Measurements from ENCODE around the gene ELOB.

DNA sequence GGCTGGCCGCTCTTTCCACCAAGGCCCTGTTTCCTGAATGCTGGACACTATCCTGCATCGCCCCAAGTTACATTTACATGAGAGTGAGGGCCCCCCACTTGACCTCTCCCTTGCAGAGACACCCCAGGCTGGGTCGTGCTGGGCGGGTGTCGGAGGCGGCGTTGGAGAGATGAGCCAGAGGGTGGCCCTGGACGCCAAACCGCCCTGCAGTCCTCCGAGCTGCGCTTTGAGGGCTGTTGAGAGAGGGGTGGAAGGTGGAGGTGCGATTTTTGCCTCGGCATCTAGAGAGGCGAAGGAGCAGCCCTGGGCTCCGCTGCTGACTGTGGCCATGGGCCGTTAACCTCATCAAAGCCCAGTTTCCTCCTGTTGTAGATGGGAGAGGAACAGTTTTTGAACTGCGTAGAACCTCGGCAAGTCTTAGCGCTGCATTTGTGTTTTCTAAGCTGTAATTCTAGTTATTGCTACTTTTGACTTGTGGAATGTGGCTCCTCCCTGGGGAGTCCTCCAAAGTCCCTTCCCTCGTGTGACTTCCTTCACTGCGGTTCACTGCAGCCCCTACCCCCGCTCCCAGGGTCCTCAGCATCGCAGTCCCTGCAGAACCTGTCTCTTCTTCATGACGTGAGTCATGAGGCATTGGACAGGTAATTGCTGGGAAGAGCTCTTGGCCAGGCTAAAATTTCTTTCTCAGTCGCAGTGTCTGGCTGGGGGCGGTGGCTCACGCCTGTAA is 986 bp upstream of the ELOB start:
- TF ChIP-seq TCF12 (IDR thresholded peaks at IDR 0.05): no peak
- TF ChIP-seq TCF12 (CRISPR knock-in tag; IDR thresholded peaks at IDR 0.05): no peak
- no peak for TF ChIP-seq ZNF274 (CRISPR knock-in tag; IDR thresholded peaks at IDR 0.05)
- TF ChIP-seq, protein P1, sequence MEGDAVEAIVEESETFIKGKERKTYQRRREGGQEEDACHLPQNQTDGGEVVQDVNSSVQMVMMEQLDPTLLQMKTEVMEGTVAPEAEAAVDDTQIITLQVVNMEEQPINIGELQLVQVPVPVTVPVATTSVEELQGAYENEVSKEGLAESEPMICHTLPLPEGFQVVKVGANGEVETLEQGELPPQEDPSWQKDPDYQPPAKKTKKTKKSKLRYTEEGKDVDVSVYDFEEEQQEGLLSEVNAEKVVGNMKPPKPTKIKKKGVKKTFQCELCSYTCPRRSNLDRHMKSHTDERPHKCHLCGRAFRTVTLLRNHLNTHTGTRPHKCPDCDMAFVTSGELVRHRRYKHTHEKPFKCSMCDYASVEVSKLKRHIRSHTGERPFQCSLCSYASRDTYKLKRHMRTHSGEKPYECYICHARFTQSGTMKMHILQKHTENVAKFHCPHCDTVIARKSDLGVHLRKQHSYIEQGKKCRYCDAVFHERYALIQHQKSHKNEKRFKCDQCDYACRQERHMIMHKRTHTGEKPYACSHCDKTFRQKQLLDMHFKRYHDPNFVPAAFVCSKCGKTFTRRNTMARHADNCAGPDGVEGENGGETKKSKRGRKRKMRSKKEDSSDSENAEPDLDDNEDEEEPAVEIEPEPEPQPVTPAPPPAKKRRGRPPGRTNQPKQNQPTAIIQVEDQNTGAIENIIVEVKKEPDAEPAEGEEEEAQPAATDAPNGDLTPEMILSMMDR (CRISPR knock-in tag; IDR thresholded peaks at IDR 0.05): no peak
- TF ChIP-seq, protein P2, sequence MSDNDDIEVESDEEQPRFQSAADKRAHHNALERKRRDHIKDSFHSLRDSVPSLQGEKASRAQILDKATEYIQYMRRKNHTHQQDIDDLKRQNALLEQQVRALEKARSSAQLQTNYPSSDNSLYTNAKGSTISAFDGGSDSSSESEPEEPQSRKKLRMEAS (IDR thresholded peaks at IDR 0.05): no peak
- TF ChIP-seq FOXM1 (CRISPR knock-in tag; IDR thresholded peaks at IDR 0.05): no peak
- peak; percentile 66 for TF ChIP-seq RBM22 (optimal IDR thresholded peaks at IDR 0.05; ENCODE audit: low read length)
- no peak for TF ChIP-seq KLF16 (CRISPR knock-in tag; IDR thresholded peaks at IDR 0.05)
- TF ChIP-seq ARNT (IDR thresholded peaks at IDR 0.05): no peak
- no peak for TF ChIP-seq ZMYM4 (CRISPR knock-in tag; IDR thresholded peaks at IDR 0.05)
- no peak for TF ChIP-seq EZH2 (conservative IDR thresholded peaks at IDR 0.05; ENCODE audit: low read depth, low read length)
- no peak for TF ChIP-seq ZFP41 (CRISPR knock-in tag; IDR thresholded peaks at IDR 0.05; ENCODE audit: borderline replicate concordance)
- no peak for TF ChIP-seq ZNF709 (CRISPR knock-in tag; IDR thresholded peaks at IDR 0.05)
- TF ChIP-seq CENPX (CRISPR knock-in tag; IDR thresholded peaks at IDR 0.05): no peak

Measured in HepG2 (cell line).